Measurements from ENCODE around the gene RNF130.

Gene RNF130

DNA sequence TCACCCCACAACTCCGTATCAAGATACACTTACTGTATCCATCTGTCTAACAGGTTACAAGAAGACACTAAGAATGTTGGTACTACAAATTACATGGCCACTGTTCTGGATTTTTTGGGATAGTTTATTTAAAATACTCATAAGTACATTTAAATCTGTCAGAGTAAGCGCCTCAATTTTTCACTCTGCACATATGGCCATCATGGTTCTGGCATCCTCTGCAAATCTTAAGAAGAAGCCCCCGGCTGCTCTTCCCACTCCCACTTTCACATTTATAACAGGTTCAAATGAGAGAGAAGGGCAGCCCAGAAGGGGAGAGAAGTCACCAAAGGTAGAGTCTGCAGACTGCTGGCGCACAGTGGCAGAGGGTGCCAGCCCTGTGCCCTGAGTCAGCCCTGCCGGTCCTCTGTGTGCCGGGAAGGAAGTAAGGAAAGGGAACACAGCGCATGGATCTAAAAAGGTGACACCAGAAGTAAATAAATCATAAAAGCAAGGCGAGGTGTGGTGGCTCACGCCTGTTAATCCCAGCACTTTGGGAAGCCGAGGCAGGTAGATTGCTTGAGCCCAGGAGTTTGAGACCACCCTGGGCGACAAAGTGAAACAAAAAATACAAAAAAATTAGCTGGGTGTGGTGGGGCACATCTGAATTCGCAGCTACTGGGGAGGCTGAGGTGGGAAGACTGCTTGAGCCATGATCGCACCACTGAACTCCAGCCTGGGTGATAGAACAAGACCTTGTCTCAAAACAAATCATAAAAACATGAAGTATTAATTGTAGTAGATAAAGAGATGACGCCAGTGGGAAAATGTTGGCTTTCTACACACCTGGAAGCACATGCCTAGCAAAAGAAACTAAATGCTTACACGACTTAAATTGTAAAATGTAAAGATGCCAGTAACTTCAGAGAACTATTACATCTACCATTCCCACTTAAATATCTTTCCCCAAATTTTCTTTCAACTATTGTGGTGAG, 30.0 kb downstream of the RNF130 start:
- TF ChIP-seq GATA2 (IDR thresholded peaks at IDR 0.05; ENCODE audit: low read depth, low read length) (no peak), GATA3 (IDR thresholded peaks at IDR 0.05; ENCODE audit: low read depth, low read length) (no peak)

DNA sequence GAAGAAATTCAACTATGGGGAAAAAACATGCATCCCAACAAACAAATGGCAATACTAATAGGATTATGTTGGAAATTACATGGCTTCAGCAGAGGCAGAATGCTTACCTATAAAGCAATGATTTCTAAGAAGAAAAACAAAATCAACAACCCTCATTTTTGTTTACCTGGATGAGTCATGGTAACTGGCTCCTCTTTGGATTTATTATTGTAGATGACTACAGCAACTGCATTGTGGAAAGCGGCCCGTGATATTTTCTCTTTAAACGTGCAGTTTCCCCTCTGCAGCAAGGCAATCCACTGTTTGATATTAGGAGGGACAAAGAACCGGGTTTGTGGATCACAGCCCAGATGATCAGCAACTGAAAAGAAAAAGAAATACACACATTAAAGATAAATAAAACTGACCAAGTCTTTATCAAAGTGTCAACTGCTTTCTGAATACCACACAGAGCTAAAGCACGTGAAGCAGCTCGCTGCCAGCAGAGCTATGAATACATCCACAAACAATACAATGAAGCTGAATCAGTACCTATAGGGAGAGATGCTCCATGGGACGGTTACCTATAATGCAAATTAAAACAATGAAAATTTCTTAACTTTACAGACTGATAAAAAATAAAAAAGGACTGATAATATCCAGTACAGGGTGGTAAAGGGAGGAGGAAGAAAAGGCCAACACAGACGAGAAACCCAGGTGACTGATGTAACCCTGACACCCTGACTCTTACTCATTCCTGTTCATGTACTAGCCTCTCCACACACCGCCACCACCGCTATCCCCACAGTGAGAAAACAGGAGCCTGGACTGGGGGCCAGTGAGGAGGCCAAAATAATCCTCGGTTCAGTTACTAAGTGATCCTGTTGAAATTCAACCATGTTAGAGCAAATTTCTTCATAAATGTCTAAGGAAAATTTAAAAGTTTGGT, 31.0 kb downstream of the RNF130 start:
- no peak for TF ChIP-seq GATA2 (IDR thresholded peaks at IDR 0.05; ENCODE audit: low read depth, low read length)
- no peak for TF ChIP-seq GATA3 (IDR thresholded peaks at IDR 0.05; ENCODE audit: low read depth, low read length)

GRCh38 chr5:180035206-180035931, 36.2 kb downstream of the RNF130 start:
- no peak for TF ChIP-seq GATA3 (IDR thresholded peaks at IDR 0.05; ENCODE audit: low read depth, low read length)
- TF ChIP-seq GATA2 (IDR thresholded peaks at IDR 0.05; ENCODE audit: low read depth, low read length) = no peak

GRCh38 chr5:180034564-180034963, 37.0 kb downstream of the RNF130 start:
- no peak for TF ChIP-seq GATA2 (IDR thresholded peaks at IDR 0.05; ENCODE audit: low read depth, low read length)
- TF ChIP-seq GATA3 (IDR thresholded peaks at IDR 0.05; ENCODE audit: low read depth, low read length) = no peak

DNA sequence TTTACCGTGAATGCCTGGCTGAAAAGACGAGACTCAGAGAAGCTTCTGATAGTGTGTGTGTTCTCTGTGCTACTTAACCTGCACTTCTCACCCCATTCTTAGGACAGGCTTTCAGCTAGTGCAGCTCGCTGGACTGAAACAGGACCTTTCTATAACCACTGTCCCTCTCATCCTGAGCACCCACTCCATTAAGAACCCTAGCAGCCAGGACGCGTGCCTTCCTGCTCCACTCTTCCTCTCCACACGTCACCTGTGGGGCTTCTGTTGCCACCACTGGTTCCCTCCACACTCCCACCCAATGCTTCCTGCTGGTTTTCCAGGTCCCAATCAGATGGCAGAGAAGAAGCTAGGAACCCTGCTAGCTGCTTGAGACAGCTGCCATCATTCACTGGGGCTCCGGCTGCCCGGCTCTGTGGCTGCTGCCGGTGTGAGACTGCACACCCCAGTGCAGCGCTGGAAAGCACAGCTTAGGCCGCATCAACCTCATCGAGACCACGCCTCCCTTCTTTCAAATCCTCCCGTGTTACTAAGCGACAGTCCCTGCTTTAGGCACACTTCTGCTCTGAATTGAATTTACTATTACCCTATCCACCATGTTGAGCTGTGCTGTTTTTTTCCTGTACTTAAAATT, 44.0 kb downstream of the RNF130 start:
- TF ChIP-seq GATA3 (IDR thresholded peaks at IDR 0.05; ENCODE audit: low read depth, low read length) = no peak
- TF ChIP-seq GATA2 (IDR thresholded peaks at IDR 0.05; ENCODE audit: low read depth, low read length) = no peak

DNA sequence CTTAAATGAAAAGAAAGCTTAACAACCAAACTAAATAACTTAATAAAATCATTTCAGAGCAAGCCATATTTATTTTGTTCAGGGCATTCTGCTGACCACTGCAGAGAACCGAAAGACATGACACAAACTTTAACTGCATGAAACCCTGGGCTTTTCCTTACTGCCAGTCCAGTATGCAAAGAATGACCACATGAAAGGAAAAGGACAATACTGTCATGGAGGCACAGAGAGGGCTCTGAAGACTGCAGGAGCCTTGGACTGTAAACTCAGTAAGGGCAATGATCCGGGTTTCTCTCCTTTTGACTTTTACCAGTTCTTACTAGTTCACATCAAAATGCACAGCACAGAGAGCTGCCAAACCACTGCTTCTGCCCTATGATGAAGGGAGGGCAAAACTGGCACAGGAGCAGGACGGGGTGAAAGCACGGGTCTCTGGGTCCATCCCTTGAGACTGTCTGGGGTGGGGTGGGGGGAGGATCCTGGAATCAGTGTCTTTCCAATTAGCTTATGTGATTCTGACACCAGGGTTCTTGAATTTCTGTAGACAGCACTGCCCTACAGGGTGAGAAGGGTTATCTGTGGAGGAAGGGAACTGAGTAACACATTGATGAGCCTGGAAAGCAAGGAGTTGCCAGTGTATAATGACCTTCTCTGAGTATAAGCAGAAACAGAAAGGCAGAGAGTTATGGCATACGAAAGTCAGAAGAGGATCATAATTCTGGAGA, 44.7 kb downstream of the RNF130 start:
- no peak for TF ChIP-seq GATA2 (IDR thresholded peaks at IDR 0.05; ENCODE audit: low read depth, low read length)
- TF ChIP-seq GATA3 (IDR thresholded peaks at IDR 0.05; ENCODE audit: low read depth, low read length) = no peak

DNA sequence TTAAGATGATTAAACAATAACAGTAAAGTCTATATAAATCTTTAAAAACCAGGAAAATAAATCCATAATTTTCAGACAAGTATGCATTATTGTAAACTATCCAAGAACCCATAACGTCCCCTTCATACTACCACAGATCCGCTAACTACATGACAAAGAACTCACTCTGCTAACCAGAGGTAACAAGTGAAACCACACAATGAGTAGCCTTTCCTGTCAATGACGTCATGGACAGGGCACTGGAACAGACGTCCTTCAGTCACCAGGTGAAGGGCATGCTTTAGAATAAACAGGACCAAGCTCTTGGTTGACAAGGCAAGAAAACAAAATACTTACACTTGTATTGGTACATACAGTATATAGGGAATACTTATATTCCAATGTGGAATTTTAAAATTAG, 45.2 kb downstream of the RNF130 start:
- TF ChIP-seq GATA2 (IDR thresholded peaks at IDR 0.05; ENCODE audit: low read depth, low read length) (no peak), GATA3 (IDR thresholded peaks at IDR 0.05; ENCODE audit: low read depth, low read length) (no peak)

DNA sequence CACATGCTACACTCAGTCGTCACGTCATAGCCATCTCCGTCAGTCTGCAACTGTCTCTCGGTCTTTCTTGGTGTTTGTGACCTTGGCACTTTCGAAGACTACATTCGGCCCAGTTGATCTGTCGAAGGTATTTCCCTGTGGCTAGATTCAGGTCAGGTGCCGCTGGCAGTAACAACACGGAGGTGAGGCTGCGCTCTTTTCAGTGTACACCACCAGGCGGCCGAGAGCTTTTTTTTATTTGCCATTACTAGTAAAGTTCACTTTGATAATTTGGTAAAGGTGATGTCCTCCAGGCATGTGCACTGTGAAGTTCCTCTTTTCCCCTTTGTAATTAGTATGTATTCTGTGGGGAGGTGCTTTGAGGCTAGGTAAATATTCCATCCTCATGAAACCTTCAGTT, 49.7 kb downstream of the RNF130 start:
- TF ChIP-seq GATA3 (IDR thresholded peaks at IDR 0.05; ENCODE audit: low read depth, low read length) = no peak
- no peak for TF ChIP-seq GATA2 (IDR thresholded peaks at IDR 0.05; ENCODE audit: low read depth, low read length)

GRCh38 chr5:180020176-180020575, 51.4 kb downstream of the RNF130 start:
- no peak for TF ChIP-seq GATA3 (IDR thresholded peaks at IDR 0.05; ENCODE audit: low read depth, low read length)
- TF ChIP-seq GATA2 (IDR thresholded peaks at IDR 0.05; ENCODE audit: low read depth, low read length) = no peak

DNA sequence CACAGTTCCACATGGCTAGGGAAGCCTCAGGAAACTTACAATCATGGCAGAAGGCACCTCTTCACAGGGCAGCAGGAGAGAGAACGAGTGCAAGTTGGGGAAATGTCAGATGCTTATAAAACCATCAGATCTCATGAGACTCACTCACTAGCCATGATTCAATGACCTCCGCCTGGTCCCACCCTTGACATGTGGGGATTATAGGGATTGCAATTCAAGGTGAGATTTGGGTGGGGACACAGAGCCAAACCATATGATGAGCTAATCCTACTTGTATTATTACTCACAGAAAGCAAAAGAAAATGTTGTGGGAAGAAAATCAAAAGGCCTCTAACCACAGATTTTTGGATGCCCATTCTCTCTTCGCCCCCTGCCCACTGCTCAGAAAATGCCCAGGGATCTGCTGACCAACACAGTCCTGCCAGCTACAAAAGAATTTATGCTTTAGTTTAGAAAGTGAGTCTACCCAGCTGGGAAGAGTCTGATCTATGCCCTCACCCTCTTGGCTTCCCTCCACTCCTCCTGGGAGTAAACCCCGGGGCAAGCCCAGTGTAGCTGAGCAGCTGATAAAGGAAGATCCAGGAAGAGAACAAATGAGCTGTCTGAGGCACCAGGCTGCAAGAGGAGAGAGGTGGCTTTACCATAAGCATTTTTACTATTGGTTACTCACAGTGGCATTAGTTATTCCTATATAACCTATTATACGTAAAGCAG, 53.1 kb downstream of the RNF130 start:
- TF ChIP-seq GATA3 (IDR thresholded peaks at IDR 0.05; ENCODE audit: low read depth, low read length) (no peak), GATA2 (IDR thresholded peaks at IDR 0.05; ENCODE audit: low read depth, low read length) (no peak)

- no peak for TF ChIP-seq GATA2 (IDR thresholded peaks at IDR 0.05; ENCODE audit: low read depth, low read length)
- no peak for TF ChIP-seq GATA3 (IDR thresholded peaks at IDR 0.05; ENCODE audit: low read depth, low read length)
Measured at GRCh38 chr5:180013678-180014077, 57.9 kb downstream of the RNF130 start.

GRCh38 chr5:180012316-180012715, 59.2 kb downstream of the RNF130 start:
- TF ChIP-seq GATA2 (IDR thresholded peaks at IDR 0.05; ENCODE audit: low read depth, low read length) = no peak
- no peak for TF ChIP-seq GATA3 (IDR thresholded peaks at IDR 0.05; ENCODE audit: low read depth, low read length)

All from SH-SY5Y (cell line).